HG02798 (cell line): ENCODE data around the gene ADGRL2.

ENCODE experiments used
- ATAC-seq: cut with Tn5 transposase; IDR thresholded peaks from one replicate; pipeline ENCODE4 v1.9.1; 2021; ENCODE audit warnings: mild to moderate bottlenecking; ENCODE audit not compliant: unreplicated experiment, poor library complexity

Gene ADGRL2

DNA sequence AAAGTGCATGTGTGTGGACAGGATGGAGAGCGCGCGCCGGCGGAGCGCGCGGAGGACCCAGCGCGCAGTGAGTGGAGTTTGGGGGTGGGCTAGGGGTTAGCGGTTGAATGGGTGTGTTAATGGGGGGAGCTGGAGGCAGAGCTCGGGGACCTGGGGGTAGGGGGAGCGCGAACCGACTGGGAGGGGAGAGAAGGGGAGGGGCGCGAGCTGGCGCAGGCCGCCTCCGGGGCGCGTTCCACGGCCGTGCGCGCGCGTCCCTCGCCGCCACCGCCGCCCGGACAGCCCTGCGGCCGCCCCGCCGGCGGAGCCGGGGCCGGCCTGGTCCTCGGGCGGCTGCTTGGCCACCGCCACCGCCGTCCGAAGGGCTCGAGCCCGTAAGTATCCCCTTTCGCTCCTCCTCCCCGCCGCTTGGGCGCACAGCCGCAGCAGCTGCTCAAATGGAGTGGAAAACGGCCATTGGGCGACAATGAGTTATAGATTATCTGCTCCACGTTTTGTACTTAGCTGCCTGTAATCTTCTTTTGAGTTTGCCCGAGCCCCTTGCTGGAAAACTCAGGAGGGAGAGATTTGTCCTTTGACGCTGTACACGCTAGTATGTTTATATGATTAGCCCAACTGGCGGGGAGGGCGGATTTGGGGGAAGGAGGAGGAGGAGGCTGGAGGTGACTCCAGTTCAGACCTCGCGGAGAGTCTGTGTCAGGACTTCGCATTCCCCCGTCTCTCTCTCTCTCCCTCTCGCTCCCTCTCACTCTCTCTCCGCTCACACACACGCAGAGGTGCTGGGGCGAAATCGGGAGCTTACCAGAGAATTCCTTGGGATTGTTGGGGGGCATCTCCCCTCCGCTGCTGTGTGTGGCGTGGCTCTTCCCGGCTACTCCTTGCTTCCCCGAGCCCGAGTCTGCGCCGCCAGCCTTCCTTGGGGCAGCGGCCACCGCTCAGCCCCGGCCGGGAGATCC, at the start of gene ADGRL2:
Gene ADGRL2 (plus strand): TSS at position 240 of the 956 bp plus-strand sequence. CDS start 36,051 bp downstream, outside the sequence.
- ATAC-seq, result peak; percentile 72

DNA sequence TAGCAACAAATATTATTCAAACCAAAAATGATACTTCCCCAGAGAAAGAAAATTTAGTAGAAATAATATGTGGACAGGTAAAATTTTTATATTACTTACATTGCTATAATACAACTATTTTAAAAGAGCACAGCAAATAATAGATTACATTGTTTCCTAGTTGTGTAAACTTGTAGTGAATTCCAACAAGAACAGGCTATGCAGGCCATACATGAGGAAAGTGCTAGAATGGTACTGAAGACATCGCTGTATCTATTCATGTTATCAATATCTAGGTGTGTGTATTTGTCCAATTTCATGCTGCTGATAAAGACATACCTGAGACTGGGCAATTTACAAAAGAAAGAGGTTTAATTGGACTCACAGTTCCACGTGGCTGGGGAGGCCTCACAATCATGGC, 47.9 kb upstream of the ADGRL2 start:
- ATAC-seq, result no peak

DNA sequence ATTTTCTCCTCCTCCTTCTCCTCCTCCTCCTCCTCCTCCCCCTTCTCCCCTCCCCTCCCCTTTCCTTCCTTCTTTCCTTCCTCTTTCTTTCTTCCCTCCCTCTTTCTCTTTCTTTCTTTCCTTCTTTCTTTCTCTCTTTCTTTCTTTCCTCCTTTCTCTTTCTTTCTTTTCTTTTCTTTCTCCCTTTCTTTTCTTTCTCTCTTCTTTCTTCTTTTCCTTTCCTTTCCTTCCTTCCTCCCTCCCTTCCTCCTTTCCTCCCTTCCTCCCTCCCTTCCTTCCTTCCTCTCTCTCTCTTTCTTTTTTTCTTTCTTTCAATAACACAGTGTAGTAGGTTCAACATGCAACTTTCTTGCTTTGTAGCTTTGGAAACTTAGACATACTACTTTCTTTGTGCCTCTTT, 46.3 kb upstream of the ADGRL2 start:
- ATAC-seq, result no peak

DNA sequence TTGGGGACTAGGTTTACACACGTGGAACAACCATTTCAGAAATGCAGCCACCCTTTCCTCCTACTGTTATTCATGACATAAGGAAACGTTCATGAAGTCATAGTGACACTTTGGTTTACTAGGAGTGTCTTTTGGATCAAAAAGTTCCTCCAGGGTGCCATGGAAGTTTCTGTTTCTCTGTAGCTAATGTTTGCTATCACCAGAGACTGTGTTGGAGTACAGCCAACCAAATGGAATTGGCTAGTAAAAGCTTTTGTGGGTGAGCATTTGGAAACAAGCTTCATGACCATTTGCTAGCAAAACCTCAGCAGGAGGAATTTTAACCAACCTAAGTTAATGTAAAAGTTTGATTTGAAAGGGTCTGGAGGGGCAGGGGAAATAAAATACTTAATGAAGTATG, 43.9 kb upstream of the ADGRL2 start:
- ATAC-seq, result no peak

DNA sequence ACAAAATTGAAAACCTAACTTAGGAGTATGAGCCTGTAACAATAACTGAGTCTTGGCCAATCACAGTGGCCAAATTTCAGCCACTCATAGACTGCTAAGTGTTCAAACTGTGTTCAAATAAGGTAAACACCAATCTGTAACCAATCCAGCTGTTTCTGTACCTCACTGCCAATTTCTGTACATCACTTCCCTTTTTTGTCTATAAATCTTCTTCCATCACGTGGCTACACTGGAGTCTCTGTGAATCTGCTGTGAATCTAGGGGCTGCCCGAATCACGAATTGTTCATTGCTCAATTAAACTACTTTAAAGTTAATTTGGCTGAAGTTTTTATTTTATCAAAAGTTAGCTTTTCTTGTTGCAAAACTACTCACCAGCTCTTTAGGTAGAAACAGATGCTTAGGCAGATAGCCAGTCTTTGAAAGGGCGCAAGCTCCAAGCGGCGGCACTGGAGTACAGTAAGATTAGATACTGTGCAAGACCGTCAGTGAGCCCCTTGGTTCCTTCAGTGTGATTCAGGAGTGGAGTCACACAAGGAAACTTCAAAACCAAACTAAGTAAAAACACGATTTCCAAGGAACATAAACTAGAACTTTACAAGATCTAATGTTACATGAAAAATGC, 43.2 kb upstream of the ADGRL2 start:
- no peak for ATAC-seq

DNA sequence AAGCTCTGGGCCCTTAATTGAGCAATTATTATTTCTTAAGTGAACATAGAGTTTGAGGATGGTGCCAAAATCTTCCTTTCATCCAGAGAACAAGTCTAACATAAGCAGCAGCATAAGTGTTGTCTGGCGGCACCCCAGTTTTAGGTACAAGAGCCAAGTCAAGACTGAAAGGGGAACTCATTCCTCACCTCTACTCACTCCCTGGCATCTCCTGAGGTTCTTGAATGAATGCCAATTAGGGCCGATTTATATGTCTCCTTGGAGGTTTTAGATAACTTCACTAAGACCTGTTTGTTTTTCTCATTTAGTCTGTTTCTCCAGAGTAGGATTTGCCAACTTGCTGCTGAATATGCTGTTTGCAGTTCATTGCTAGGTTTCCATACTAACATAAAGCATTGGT, 42.6 kb upstream of the ADGRL2 start:
- ATAC-seq, result no peak

DNA sequence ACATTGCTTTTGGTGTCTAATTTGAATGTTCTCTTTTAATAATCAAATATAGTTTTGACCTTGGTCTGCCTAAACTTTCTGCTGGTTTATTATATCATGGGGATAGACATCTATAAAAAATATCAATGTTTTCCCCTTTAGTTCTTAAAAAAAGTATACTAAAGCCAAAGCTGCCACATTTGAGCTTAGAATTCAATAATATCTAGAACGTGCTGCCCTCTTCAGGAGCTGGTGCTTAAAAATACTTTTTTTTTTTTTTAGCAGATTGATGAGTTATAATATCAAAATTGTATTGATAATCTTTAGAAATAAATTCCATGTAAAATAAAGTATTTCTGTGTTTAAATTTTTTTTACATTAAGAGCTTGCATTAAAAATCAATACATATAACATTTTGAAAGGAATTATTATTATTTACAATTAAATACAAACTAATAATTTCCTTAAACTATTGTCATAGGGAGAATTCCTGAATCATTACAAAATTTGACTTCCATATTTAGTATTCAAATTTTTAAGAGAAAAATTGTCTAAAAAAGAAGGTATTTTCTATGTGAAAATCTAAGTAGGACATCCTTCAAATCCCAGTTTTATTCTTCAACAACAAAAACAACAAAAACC, 40.1 kb upstream of the ADGRL2 start:
- no peak for ATAC-seq

DNA sequence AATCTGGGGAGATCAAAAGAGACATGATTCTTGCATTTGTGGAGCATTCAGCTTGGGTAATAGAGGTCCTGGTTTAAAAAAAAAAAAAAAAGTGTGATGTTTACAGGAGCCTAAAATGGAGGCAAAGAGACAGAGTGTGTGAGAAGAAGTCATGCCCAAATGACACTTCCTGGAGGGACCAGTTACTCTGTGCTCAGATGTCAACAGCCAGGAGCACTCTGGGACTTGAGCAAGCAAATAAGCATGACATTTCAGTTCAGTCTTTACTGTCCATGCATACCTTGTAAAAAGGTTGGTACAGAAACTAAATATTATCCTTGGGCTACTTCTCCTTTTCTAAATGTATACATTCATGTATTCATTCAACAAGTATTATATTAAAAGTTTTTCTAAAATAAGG, 25.2 kb upstream of the ADGRL2 start:
- ATAC-seq, result no peak

DNA sequence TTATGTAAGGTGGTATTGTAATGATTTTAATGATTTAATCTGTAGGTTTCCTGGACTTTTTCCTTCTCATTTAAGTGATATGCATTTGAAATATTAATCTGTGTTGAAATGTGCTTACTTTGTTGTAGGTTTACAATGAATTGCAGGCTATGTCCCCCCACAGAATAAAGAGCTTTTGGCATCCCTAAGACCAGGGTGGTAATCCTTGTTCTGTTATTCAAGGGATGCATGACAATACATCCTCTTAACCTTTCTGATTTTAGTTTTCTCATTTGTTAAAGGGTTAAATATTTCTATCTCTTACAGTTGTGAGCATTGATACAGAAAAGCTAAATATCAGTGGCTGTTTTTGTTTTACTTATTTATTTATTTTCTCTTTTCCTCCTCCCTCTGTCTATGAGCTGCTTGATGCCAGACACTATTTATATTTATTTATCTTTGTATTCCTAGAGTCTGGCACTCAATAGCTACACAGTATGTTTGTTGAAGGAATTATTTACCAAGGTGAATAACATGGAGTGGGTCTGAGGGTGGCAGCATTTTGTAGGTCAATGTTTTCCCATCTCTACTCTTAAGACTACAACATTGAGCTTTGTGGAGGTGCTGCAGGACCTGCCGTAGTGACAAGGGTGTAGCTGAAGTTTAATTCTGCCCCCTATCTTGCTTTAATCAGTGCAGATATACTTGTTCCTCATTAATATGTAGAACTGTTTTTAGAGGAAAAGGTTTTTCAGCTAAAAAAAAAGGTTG, 19.9 kb upstream of the ADGRL2 start:
- no peak for ATAC-seq

DNA sequence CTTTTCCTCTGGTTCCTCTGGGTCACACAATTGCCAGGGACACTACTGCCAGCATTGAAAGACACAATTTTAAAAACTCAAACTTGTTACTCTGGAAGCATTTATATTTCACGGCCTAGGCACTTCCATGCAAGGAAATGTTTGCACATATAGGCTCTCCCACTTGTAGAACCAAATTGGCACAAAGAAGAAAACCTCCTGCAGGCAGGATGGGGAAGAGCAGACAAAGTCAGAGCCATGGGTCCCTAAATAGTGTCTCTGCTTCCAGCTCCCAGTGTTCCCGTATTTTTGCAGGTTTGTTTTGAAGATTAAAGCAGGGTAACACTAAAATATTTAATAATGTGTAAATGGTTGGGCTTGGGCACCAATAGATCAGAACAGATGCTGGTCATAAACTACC, 19.0 kb upstream of the ADGRL2 start:
- ATAC-seq, result no peak

DNA sequence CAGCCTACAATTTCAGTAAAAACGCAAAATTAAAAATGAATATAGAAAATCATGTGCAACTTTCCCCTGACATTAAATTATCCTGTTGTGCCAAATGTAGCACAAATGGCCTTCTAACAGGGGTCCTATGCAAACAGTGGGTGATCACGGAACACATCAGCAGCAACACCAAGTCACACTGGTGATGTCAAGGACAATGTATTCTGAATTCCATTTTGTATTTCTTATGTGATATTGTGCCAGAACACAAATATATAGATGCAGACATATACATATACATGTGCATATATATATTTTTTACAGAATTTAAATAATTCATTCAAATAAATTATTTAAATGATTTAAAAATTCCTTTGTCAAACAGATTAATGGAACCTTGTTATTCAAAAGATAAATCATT, 8.6 kb upstream of the ADGRL2 start:
- ATAC-seq, result no peak

DNA sequence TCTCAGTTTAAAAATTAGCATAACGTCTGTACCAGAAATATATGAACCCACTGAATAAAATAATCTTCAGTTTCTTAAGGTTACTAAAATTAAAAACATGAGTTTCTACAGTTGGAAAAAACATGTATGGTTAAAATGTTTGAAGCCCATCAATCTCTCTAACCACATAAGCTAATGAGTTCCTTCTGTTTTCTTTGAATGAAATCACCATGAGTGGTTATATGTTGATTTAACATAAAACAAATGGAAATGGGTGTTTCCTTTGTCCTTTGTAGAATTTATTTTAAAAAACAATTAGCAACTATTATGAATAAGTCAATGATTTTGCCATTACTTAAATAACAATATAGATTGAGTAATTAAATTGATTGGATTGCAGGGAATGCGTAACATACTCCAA, 3.0 kb upstream of the ADGRL2 start:
- no peak for ATAC-seq

DNA sequence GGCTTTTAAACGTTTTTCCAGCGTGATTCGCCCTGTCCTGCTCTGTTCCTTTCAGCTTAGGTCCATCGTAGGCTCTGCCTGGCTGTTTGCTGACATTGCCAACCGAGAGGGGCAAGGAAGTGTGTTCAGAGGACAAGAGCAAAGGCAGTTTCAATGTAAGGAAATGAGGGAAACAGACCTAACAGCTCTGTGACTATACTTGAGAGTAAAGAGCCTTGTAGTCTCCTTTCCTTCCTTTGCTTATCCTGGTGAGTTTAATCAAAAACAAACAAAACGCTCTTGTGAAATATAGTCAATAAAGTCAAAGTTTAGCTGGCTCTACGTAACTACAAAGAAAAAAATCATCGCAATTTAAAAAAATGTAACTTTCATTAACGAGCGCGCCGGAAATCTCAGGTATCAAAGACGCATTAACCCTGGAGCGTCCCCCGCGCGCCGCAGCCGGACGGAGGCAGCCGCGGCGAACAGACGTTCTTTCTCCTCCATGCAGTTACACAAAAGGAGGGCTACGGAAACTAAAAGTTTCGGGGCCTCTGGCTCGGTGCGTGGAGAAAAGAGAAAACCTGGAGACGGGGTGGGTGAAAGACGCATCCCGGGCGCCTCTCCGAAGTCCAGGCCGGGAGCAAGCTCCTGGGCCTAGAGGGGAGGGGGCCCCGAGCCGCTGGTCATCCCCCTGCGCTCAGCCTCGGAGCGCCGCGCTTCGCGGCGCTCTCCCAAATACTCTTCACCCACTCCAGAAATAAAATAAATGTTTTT, 617 bp upstream of the ADGRL2 start:
- ATAC-seq, result no peak

DNA sequence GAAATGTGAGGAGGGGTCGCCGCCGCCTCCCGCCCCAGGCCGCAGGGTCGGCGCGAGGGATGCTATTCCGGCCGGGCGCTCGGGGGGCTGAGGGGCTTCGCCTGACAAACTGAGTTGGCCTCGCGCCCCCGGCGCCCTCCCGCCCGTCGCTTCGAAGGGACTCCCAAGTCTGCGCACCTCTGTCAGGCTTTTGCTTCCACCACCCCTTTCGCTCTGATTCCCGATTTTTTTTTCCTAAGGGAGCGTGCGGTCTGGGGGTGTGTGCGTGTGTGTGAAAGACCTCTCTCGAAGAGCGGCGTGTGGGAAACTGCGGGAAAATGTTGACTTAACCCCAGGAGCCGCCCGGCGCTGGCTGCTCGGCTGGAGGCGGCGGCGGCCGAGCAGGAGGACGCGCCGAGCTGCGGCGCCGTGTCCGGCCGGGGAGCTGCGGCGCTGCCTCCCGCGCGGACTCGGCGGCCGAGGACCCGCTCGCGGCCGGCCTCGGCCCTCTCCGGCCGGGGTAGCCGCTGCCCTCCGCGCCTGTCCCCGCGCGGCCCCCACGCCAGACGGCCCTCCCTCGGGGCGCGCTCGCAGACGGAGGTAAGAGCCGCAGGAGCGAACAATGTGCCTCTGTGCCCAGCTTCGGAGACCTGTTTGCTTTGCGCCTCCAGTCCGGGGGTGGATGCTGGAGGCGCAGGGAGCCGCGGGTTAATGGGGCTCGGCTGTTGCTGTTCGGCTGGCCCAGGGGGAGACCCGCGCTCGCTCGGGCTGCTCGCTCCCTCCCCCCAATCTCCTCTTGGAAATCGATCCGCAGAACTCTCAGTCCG, 1.1 kb downstream of the ADGRL2 start:
- no peak for ATAC-seq

DNA sequence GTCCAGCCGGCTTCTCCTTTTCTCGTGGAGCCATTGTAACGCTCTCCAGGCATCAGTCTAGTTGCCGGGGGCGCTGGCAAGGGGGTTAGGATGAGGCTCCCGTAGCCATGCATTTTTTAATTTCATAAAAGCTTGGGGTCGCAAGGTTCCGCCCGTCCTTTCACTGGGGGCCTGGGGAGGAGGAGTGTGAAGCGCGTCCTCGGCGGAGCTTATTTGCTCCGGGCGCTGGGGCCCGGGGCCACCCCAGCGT, 1.6 kb downstream of the ADGRL2 start:
- ATAC-seq, result no peak

DNA sequence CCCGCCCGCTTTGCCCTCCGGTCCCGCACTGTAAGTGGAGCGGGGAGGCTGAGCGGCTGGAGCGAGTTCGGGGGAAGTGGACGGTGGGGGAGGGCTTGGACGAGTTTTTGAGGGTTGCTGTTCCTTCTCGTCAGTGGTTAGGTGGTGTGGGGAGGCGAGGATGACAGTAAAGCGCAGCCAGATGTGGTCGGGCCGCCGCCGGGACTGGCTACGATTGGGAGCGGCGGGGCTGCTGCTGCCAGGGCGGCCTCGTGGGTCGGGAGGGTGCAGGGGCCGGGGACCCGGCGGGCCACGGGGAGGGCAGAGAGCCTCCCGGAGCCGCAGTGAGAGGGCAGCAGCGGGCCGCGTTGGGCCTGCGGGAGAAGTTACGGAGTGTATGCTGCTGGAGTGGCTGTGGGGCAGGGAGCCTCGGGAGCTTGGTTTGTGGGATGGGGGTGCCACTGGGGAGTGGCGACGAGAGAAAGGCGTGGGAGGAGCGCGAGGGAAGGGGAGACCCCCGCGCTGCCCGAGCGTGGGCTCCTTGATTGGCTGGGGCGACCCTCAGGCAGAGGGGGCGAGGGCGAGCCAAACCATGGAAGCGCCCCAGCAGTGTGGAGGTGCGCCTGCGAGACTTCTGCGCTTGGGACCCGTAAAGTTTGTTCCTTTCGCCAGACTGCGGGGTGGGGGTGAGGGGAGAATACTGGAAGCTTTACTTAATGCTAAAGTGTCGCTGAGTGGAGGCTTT, 2.1 kb downstream of the ADGRL2 start:
- no peak for ATAC-seq

DNA sequence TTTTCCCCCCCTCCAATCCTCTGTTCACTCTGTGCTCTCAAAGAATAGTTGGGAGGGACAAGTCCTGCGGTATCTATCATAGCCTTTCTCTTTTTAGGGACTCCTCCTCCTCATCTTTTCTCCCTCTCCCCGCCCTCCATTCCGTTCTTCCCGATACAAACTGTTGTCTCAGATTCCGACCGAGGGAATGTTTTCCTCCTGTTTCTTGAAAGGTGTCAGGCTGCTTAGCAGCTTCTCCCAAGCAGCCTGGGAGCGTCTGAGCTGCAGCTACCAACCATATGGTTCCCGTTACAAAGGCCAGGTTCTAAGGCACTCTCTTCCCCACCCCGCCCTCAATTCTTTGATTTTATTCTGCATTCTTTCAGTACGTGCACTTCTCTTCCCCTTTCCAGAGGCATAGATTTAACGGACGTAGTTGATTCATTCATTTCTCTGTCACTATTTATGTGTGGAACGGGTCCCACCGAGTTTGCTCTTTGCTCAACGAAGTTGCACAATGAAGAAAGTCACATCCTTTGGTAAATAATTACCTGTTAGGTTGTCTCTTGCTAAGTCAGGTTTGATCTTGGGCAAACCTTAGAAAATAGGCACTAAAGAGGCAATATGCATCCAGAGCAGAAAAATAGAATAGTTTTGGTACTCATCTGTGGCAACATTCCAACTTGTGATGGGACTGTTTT, 2.8 kb downstream of the ADGRL2 start:
- no peak for ATAC-seq

DNA sequence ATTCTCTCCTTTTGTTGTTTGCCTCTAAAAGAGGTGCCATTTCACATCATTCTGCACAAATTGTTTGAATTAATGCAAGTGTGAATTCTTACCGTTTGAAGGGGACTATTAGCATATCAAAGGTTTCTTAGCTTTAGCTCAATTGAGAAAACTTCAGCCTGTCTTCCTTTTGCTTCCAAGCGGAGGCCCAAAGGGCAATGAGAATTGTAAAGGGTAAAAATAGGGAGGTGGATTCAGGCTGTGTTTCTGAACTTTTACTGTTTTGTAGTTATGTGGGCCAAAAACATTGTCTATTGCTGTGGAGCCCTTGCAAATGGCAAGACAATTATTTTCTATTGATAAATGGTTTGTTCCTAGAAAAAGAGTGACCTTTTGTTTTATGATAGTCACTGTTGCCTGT, 3.6 kb downstream of the ADGRL2 start:
- no peak for ATAC-seq
